B cell (primary cell): ENCODE results near the gene MFF. TPM values are rescaled to one million over a fixed set of nuclear protein-coding genes. Genes with fewer than 3 reads are reported as not detected.

Source experiments
- ATAC-seq: fragments of 200-7000 bp; cut with Tn5 transposase; one replicate; pipeline ENCODE4 v1.10.0; 2021; ENCODE audit warnings: low read depth, mild to moderate bottlenecking, moderate number of reproducible peaks, moderate library complexity
- CTCF ChIA-PET: fragments of 350-600 bp; sonication (Branson Sonifier 250); formaldehyde crosslinking; loops from one replicate; lab custom pipeline; 2021; ENCODE audit warnings: antibody characterized with exemption, inconsistent platforms; lab: Charles Lee
- POLR2A ChIA-PET: fragments of 350-600 bp; sonication (Branson Sonifier 250); formaldehyde crosslinking; loops from one replicate; lab custom pipeline; 2021; ENCODE audit warnings: antibody characterized with exemption; lab: Charles Lee
- DNase-seq: peaks from one replicate; pipeline ENCODE4 v3.0.0; 2013
- H2AFZ ChIP-seq: 2 replicates; pipeline ENCODE4 v1.6.1; 2012; ENCODE audit warnings: mild to moderate bottlenecking, low read depth, low read length; ENCODE audit not compliant: insufficient read depth, poor library complexity, severe bottlenecking
- H3K27ac ChIP-seq, 2 donors: 1 replicate in 1 of 2; 2 replicates in 1 of 2; pipeline ENCODE4 v1.5.1; 2012 to 2013; ENCODE audit warnings: low read length in 2 of 2, mild to moderate bottlenecking in 2 of 2, moderate library complexity in 1 of 2
- H3K27me3 ChIP-seq, 4 experiments: fragments of 200-600 bp in 1 of 4; sonication (generic) in 1 of 4; replicated peaks in 1 of 4; 1 replicate in 2 of 4; 2 replicates in 2 of 4; pipeline versions ENCODE4 v1.6.1 to v1.7.0; 2013 to 2016; ENCODE audit warnings: low read length in 3 of 4, mild to moderate bottlenecking in 2 of 4, mixed read lengths in 1 of 4, moderate library complexity in 1 of 4; ENCODE audit not compliant: insufficient read depth in 4 of 4, control insufficient read depth in 3 of 4; ENCODE audit errors: control extremely low read depth in 1 of 4
- H3K36me3 ChIP-seq, 2 experiments: replicated peaks in 1 of 2; 1 replicate in 1 of 2; 2 replicates in 1 of 2; pipeline versions ENCODE4 v1.6.1 to v1.7.1; 2013; ENCODE audit warnings: low read length in 1 of 2; ENCODE audit not compliant: insufficient read depth in 2 of 2, control insufficient read depth in 1 of 2; ENCODE audit errors: control extremely low read depth in 1 of 2, extremely low read depth in 1 of 2
- H3K4me1 ChIP-seq, 2 donors: fragments of 200-600 bp in 1 of 2; sonication (generic) in 1 of 2; 1 replicate in 1 of 2; 2 replicates in 1 of 2; pipeline versions ENCODE4 v1.5.1 to v1.6.1; 2013 to 2017; ENCODE audit warnings: low read length in 2 of 2; ENCODE audit not compliant: control insufficient read depth in 2 of 2, insufficient read depth in 2 of 2
- H3K4me2 ChIP-seq: replicated peaks from 2 replicates; pipeline ENCODE3; 2012; ENCODE audit warnings: mild to moderate bottlenecking, low read depth, low read length; ENCODE audit not compliant: poor library complexity, severe bottlenecking
- H3K4me3 ChIP-seq, 5 experiments: fragments of 200-600 bp in 1 of 5; sonication (generic) in 1 of 5; 1 replicate in 3 of 5; 2 replicates in 2 of 5; pipeline versions ENCODE4 v1.5.1 to v1.7.0; 2011 to 2016; ENCODE audit warnings: low read length in 4 of 5, mild to moderate bottlenecking in 4 of 5, low read depth in 2 of 5, control low read depth in 1 of 5, moderate library complexity in 1 of 5; ENCODE audit not compliant: insufficient read depth in 1 of 5; ENCODE audit errors: control extremely low read depth in 1 of 5, extremely low read depth in 1 of 5
- H3K79me2 ChIP-seq: fragments of 200-600 bp; sonication (generic); one replicate; pipeline ENCODE4 v1.6.0; 2016; ENCODE audit warnings: low read length; ENCODE audit not compliant: control insufficient read depth, insufficient read depth
- H3K9ac ChIP-seq: fragments of 200-600 bp; sonication (generic); 2 replicates; pipeline ENCODE4 v1.6.1; 2017; ENCODE audit warnings: mild to moderate bottlenecking, low read length, moderate library complexity
- H3K9me3 ChIP-seq, 3 donors: one replicate each; pipeline versions ENCODE4 v1.6.1 to v1.7.1; 2013; ENCODE audit warnings: low read length in 2 of 3; ENCODE audit not compliant: control insufficient read depth in 2 of 3, insufficient read depth in 1 of 3; ENCODE audit errors: control extremely low read depth in 1 of 3
- H4K20me1 ChIP-seq: 2 replicates; pipeline ENCODE4 v1.6.0; 2012; ENCODE audit warnings: mild to moderate bottlenecking, low read length; ENCODE audit not compliant: insufficient read depth, control insufficient read depth, poor library complexity, severe bottlenecking
- H3K27ac Mint-ChIP-seq: one replicate; pipeline ENCODE4 v1.8.0; 2021; ENCODE audit warnings: mixed read lengths
- H3K27me3 Mint-ChIP-seq: one replicate; pipeline ENCODE4 v1.8.0; 2021; ENCODE audit warnings: mixed read lengths
- H3K4me1 Mint-ChIP-seq: one replicate; pipeline ENCODE4 v1.8.0; 2021; ENCODE audit warnings: mixed read lengths
- H3K4me3 Mint-ChIP-seq: one replicate; pipeline ENCODE4 v1.8.0; 2021; ENCODE audit warnings: mixed read lengths
- H3K9me3 Mint-ChIP-seq: one replicate; pipeline ENCODE4 v1.8.0; 2022; ENCODE audit warnings: mixed read lengths; ENCODE audit not compliant: insufficient read depth
- EZH2 ChIP-seq: IDR thresholded peaks from 2 replicates; pipeline ENCODE4 v1.6.1; 2012; ENCODE audit warnings: borderline replicate concordance, low read depth, mild to moderate bottlenecking, moderate library complexity, low read length; ENCODE audit not compliant: insufficient read depth, poor library complexity, severe bottlenecking
- WGBS: methylation state at CpG from one replicate; pipeline ENCODE4 v1.1.5; 2013; ENCODE audit warnings: missing lambda C conversion rate; ENCODE audit not compliant: insufficient coverage; 5-methylcytosine and 5-hydroxymethylcytosine counted together
- intact Hi-C: fragments of 100-400 bp; cut with micrococcal nuclease; formaldehyde crosslinking; loops from one replicate; pipeline ENCODE4 v1.10.0; 2022
- polyA plus RNA-seq: library from polyadenylated mRNA; depleted of rRNA; stranded (reverse); fragments of >200 nt; gene quantifications from 2 replicates; pipeline ENCODE4 v1.2.3, GENCODE V29; 2012
- total RNA-seq, 2 donors: library from RNA; stranded (reverse); fragments of 120-200 nt in 1 of 2; gene quantifications; 1 replicate in 1 of 2; 2 replicates in 1 of 2; pipeline versions ENCODE4 v1.2.3 to v1.2.4, GENCODE V29; 2013 to 2022
- TF ChIP-seq, protein P1 (sequence below): fragments of 200-600 bp; IDR thresholded peaks from one replicate; pipeline ENCODE4 v1.8.0; 2022; ENCODE audit warnings: antibody characterized with exemption, mild to moderate bottlenecking

The MFF gene
- total and polyA plus RNA-seq, 2 donors (not counting 1 experiment from before 2014, with no cell fraction given), result 55.0 to 70.4 TPM

GRCh38 chr2:227339098-227339599, 14.1 kb downstream of the MFF start:
- Mint-ChIP-seq H3K9me3 (no peaks in the 10 kb centered on the region), H3K4me1 (no peaks in the 10 kb centered on the region), H3K27ac (no peak overlapping the region), H3K4me3 (no peak overlapping the region), H3K27me3 (no peaks in the 10 kb centered on the region)
- POLR2A ChIA-PET, result no interaction called here
- Histone ChIP-seq H2AFZ (no peak overlapping the region), H3K4me1 (no peaks in the 10 kb centered on the region), H3K4me3 (no peak overlapping the region), H3K9me3 (no peaks in the 10 kb centered on the region), H3K9ac (no peak overlapping the region), H3K27me3 (no peaks in the 10 kb centered on the region), H3K27ac (no peak overlapping the region), H4K20me1 (no peaks in the 10 kb centered on the region), H3K4me2 (no peak overlapping the region), H3K36me3 (peaks cover 10 to 41% of the 10 kb centered on the region in 2 experiments), H3K79me2 (no peaks in the 10 kb centered on the region)
- ATAC-seq (no peak), DNase-seq (no peak)
- intact Hi-C loops, result no loop called here
- TF ChIP-seq, protein P1, sequence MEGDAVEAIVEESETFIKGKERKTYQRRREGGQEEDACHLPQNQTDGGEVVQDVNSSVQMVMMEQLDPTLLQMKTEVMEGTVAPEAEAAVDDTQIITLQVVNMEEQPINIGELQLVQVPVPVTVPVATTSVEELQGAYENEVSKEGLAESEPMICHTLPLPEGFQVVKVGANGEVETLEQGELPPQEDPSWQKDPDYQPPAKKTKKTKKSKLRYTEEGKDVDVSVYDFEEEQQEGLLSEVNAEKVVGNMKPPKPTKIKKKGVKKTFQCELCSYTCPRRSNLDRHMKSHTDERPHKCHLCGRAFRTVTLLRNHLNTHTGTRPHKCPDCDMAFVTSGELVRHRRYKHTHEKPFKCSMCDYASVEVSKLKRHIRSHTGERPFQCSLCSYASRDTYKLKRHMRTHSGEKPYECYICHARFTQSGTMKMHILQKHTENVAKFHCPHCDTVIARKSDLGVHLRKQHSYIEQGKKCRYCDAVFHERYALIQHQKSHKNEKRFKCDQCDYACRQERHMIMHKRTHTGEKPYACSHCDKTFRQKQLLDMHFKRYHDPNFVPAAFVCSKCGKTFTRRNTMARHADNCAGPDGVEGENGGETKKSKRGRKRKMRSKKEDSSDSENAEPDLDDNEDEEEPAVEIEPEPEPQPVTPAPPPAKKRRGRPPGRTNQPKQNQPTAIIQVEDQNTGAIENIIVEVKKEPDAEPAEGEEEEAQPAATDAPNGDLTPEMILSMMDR, result no peak
- TF ChIP-seq EZH2, result no peak
- CTCF ChIA-PET, result interaction anchor here (0.6 kb wide), 1 partner anchor 400 kb away, joined by 3 read pairs; no protein-coding TSS in a partner anchor
- WGBS, result 100% methylated on average over 1 of the region's 2 CpGs

DNA sequence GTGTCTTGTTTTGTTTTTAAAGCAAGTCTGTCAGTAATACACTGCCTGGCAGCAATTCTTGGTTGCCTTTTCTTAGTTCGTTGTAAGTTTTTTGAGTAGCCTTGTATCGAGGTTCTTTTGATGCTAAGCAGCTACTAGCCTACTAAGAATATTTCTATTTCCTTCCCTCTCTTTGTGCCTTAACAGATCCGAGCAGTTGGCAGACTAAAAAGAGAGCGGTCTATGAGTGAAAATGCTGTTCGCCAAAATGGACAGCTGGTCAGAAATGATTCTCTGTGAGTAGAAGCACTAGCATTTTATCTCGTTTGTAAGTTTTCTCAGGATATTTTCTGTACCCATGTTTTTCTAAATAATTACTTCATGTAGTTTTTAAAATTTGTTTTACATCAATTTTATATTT, 15.1 kb downstream of the MFF start:
- ATAC-seq, result no peak
- CTCF ChIA-PET, result interaction anchor here (1.8 kb wide), 1 partner anchor 102 kb away, joined by 4 read pairs; no protein-coding TSS in a partner anchor
- H3K36me3 ChIP-seq, result peaks cover 8 to 33% of the 10 kb centered on the region in 2 experiments

More for the DNA sequence above, 15.1 kb downstream of the MFF start:
- Mint-ChIP-seq H3K27ac (no peak overlapping the region), H3K9me3 (no peaks in the 10 kb centered on the region), H3K27me3 (no peaks in the 10 kb centered on the region), H3K4me1 (no peaks in the 10 kb centered on the region), H3K4me3 (no peak overlapping the region)
- Histone ChIP-seq H3K79me2 (no peaks in the 10 kb centered on the region), H3K4me2 (no peak overlapping the region), H4K20me1 (no peaks in the 10 kb centered on the region), H3K9ac (no peak overlapping the region), H3K4me3 (no peak overlapping the region), H3K27ac (no peak overlapping the region), H2AFZ (no peak overlapping the region), H3K4me1 (no peaks in the 10 kb centered on the region), H3K27me3 (no peaks in the 10 kb centered on the region), H3K9me3 (no peaks in the 10 kb centered on the region)
- POLR2A ChIA-PET, result no interaction called here
- intact Hi-C loops, result no loop called here
- no peak for TF ChIP-seq EZH2
- TF ChIP-seq, protein P1, result no peak
- 100% methylated on average over 2 of the region's 6 CpGs for WGBS
- DNase-seq, result no peak
